SKM-1 treated with dmso at 0.1 percent for 144 hours (cell line): Measurements from ENCODE around the gene PLD6.
"Not testable (repeated sequence)": the region's sequence is repeated elsewhere in the genome, so short reads cannot be mapped to it uniquely, and the experiment has no call there.

ENCODE experiments used
- DNase-seq: peaks from one replicate; lab custom pipeline; 2025; ENCODE audit not compliant: unreplicated experiment; lab: John Stamatoyannopoulos, UW

The PLD6 gene

GRCh38 chr17:17201271-17201670 is 4.9 kb downstream of the PLD6 start:
- no peak for DNase-seq

- DNase-seq: no peak
Observed at GRCh38 chr17:17200831-17201230, 5.3 kb downstream of the PLD6 start.

DNA sequence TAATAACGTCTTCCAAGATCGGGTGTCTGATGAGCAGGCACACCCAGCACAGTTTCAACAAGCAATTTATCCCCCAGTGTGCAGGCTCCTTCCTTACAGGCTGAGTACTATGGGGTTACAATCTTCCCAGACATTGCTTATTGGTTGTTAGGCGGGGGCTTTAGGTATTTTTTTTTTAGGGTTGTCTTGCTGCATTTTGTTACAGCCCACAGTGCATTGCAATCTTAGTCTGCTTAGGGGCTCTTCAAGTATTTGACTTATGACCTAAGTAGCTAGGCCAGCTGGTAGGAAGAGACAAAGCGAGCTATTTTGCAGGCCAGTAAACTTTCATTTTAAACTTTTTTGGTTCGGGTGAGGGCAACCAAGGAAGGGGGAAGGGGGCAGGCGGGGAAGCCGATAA is 5.8 kb downstream of the PLD6 start:
- DNase-seq: no peak

DNA sequence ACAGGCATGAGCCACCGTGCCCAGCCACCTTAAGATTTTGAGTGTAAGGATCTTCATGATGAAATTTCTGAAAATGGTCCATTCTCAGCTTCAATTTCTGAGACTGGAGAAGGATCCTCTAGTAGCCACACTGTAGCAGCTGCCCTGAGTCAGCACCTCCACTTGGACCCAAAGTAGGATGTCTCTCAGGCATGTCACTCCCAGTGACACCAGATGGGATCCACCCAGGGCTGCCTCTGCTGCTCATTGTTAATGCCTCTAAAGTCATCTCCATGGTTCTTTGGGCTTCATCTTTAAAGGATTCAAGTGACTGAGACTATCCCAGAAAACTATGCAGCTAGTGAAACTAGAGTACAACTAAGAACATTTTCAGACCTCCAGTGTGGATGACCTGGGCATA is 7.9 kb downstream of the PLD6 start:
- no peak for DNase-seq

DNA sequence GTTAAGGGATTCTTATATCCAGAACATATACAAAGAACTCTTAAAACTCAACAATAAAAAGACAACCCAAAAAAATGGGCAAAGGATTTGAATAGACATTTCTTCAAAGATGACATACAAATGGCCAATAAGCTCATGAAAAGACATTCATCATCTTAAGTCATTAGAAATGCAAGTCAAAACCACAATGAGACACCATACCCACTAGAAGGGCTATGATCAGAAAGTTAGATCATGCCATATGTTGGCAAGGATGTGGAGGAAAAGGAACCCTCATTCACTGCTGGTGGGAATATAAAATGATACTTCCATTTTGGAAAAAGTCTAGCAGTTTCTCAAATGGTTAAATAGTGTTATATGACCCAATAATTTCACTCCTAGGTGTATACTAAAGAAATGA is 9.4 kb downstream of the PLD6 start:
- no peak for DNase-seq

GRCh38 chr17:17195466-17195865 is 10.7 kb downstream of the PLD6 start:
- DNase-seq: not testable (repeated sequence)

DNA sequence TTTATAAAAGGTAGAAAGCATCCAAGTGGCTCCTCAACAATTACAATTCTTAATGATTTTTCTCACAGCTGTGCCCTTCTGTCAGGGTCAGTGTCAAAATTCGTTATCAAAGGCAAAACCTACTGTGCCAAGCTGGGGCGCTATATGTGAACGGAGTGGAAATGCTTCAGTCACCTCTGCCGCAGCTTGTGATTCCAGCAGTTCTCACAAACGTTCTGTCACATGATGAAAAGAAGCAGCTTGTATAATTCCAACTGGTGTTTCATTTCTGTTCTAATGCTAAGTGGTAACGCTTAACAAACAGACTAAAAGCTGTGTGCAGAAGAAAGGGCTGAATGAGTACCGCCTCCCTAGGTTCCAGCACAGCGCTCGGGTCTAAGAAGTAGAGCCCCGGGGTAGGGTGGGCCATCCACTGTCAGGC is 14.2 kb downstream of the PLD6 start:
- no peak for DNase-seq

DNA sequence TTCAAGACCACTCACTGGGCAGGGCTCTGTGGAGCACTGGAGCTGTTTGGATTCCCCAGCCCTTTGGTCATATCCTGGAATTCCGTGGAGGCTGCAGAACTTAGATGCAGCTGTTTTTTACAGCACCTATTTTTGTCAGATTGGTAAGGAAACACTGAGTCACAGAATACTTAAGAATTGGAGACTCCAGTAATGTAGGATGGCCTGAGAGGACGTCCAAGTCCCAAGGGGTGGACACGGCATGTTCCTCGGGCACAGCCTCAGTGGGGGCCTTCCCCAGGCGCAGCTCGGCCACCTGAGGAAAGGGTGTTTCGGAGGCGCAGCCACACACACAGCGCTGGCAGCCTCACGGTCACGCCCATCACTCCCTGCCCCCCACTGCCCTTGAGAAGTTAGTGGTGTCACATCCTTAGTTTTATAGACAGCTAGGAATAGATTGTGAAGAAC is 14.8 kb downstream of the PLD6 start:
- no peak for DNase-seq

DNA sequence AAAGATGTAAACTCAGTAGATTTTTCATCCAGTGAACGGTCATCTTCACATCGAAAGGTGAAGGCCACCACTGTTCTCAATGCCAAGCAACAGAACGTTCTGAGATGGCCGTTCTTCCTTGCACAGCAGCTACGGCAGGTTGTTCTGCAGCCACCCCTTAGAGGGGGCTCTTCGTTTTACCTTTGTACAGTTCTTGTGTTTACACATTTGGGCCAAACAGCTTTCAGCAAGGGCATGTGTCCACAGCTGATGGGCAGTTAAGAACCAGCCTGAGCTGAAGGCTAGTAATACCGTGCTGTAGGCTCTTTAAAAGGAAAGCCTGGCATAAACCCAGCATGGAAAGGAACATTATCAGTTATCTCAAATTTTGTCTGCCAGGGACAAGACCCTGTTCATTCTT is 15.9 kb downstream of the PLD6 start:
- DNase-seq: no peak

DNA sequence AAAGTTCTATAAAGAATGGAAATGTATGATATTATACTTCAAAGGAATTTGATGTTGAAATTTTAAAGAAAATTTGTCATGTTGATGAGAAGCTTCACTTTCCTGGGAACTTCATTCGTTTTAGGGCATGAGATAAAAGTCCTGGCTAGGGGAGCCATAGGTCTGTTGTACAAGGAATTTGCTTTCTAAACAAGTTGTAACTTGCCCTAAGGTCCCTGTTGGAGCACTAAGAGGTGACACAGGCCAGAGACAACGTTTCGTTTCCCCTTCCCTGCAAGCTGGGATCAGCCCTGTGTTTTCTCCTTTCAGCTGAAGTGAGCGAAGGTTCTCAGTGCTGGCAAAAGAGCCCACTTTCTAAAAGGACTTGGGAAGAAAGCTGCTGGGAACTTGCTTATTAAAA is 16.6 kb downstream of the PLD6 start:
- DNase-seq: no peak

DNA sequence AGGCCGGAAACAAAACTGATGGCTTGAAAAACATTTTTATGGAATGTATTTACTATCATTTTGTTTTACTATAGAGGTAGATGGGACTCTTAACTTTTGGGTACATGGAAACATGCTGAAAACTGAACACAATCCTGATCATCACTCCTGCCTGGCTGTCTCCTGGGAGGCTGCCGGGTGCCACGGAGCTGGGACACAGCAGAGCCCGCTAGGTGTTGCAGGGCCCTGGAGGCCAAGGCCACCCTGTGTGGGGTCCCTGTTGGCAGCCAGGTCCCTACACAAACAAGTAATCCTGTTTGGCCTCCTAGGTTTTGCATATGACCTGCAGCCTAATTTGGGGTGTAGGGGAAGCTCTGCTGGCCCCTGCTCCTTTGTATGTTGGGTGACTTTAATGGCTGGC is 17.5 kb downstream of the PLD6 start:
- no peak for DNase-seq

DNA sequence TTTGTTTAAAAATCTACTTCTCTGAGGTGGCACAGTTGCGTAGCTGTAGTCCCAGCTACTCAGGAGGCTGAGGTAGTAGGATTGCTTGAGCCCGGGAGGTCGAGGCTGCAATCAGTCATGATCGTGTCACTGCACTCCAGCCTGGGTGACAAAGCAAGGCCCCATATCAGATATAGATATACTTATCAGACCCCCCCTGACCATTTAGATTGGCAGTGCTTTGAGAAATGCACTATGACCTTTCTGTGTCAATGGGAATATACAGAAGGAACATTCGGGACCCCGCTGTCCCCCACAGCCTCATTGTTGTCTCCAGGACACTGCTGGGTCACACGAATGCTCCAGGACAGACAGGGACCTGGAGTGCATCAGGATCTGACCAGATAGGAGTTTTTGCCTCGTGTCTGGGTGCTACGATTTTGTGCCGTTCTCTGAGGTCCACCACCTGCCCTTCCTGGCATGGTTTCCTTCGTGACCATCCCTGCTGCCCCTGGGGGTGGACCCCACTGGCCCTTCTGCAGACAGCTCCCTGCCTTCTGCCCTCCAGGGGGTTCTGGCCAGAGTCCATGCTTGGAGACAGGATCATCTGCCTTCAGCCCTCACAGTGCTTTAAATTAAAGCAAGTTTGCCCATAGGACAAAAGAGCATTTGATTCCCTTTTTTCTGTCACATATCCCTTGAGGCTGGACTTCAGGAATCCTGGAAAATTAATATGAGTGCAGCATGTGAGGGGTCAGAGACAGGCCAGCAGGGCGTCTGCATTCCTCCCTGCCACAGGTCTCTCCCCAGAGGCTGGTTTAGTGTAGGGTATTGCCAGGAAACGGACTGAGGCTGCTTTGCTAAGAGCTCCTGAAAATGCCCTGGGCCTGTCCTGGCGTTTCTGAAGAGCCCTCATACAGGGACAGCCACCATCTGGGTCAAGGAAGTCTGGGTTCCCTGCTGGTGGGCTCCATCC is 19.3 kb downstream of the PLD6 start:
- DNase-seq: no peak

DNA sequence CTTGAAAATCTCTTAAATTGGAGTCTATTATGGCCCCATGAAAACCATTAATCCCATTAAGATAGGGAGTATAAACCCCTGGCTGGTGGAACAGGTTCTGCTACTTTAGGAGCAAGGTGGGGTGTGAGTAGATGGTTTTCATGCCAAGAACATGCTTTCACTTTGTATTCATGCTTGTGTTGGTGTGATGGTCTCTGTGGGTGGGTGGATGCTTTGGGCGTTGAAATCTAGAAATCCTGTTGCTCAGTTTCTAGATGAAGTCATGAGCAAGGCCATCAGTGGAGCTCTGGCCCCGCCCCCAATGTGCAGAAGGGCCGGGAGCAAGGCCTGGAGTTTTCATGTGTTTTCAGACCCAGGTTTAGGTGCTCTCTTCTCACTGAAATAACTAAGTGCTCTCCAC is 20.1 kb downstream of the PLD6 start:
- no peak for DNase-seq

DNA sequence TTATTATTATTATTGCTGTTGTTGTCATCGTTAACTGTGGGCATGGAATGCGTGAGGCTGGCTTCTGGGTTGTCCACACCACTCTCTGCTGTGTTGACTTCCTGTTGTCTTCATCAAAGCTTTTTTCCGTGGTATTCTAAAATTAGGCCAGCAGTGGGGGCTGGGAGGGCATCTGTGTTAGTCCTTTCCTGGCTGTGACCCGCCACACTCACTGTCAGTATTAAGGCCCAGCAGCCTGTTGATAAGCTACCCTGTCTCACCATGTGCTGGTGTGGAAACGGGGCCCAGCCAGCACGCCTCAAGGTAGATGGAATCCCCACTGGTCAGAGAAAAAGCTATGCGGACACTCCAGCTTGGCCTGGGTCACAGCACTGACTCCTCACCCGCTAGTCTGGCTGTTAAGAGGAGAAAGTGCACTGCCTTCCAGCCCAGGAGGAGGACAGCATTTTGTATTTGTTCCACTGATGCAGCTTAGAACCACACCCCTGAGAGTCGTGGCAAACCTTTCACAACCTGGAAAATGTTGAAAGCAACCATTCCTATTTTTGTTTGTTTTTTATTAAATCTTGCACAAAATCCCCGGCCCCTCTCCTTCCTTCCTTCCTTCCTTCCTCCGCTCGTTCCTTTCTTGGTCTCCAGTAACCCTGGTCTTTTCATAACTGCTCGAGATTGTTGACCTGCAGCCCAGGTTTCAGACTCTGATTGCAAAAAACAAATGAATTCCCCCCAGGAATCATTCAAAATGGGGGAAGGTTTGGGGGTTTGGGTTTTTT is 21.0 kb downstream of the PLD6 start:
- not testable (repeated sequence) for DNase-seq

GRCh38 chr17:17183744-17184143 is 22.4 kb downstream of the PLD6 start:
- DNase-seq: no peak

- no peak for DNase-seq
Observed at GRCh38 chr17:17182598-17183136, 23.5 kb downstream of the PLD6 start.

- DNase-seq: no peak
Observed at GRCh38 chr17:17181666-17182597, 24.2 kb downstream of the PLD6 start.

DNA sequence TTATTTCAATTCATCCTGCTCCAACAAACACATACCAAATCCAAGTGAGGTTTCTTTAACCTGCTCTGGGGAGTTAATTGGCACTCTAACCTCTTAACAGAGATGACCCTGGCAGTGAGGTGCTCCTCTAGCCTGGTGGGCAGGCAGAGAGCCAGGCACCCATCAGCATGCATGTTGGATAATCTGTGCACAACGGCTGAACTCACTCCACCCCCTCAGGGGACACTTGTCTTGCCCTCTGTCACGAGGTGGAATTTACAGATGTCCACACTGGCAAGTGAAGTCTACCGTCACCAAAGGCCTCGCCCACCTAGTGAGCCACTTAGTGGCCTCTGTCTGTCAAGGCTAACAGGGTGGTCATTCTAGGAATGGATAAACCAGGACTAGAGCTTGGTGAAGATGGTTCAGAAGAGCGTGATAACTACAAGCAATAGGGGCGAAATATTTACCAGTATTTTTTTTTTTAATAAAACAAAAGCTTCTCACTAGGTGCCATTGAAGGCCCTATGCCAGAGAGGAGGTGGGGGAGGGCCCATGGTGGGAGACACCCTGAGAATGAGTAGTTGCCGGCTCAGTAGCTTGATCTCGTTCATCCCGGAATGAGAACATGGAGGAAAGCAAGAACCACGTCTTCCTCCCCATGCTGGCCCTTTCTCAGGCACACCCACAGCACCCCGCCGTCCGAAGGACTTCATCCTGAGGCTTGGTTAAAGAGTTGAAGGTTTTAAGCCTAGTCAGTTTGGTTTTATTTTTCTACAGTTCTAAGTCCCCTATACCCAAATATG is 25.2 kb downstream of the PLD6 start:
- no peak for DNase-seq

DNA sequence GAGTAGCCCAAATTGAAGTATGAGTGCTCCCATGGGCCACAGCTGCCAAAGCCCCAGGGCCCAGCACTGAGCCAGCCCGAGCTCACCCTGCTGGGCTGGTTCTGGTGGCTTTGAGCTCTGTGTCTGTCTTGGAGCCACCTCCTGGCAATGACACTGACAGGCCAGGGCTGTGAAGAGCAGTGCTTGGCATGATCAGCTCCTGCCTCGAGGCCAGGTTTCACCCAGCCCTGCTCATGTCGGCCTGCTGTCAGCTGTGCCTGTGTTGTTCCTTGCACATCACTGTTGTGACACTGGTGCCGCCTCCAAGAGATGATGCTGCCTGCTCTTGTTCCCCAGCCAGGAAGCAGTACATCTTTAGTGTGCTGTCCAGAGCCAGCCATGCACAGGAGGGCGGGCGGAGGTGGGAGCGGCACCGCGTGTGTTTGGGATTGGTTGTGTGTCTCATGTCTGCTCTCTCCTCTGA is 26.0 kb downstream of the PLD6 start:
- no peak for DNase-seq

DNA sequence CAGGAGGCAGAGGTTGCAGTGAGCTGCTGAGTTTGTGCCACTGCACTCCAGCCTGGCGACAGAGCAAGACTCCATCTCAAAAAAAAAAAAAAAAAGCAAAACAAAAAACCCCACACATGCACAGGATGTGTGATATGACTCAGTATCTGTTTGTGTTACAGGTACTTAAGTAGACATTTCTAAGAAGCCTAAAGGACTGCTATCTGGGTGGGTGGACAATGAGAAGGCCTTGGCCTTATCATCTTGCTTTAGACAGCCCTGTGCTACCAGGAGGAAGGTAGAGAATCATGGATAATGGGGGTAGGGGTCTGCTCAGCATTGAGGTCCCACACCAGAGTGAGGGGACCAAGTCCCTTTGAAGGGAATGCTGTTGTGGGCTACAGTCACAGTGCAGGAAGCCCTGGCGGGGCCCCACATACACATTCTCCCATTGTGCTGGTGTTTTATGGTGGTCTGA is 26.7 kb downstream of the PLD6 start:
- DNase-seq: no peak
